Fibroblast of skin of left biceps (primary cell): Measurements from ENCODE around the gene SPAG4.

ENCODE experiments used
- DNase-seq, 2 experiments: peaks; one replicate each; pipeline ENCODE4 v3.0.0-alpha.2; 2013; ENCODE audit warnings: low read depth in 2 of 2

SPAG4 gene

GRCh38 chr20:35615667-35616464, at the start of gene SPAG4:
Gene SPAG4, plus strand, starts transcription at chr20:35615829. Its CDS starts 175 bp downstream, at chr20:35616004.
- DNase-seq: peak in 1 of 2 experiments; percentile 99

- no peak for DNase-seq
Observed at GRCh38 chr20:35568645-35569044, 47.0 kb upstream of the SPAG4 start.

GRCh38 chr20:35571555-35571954, 44.1 kb upstream of the SPAG4 start:
- DNase-seq: no peak

GRCh38 chr20:35572838-35573237, 42.8 kb upstream of the SPAG4 start:
- DNase-seq: no peak

GRCh38 chr20:35575958-35576357, 39.7 kb upstream of the SPAG4 start:
- DNase-seq: no peak

GRCh38 chr20:35576816-35577215, 38.8 kb upstream of the SPAG4 start:
- no peak for DNase-seq

- DNase-seq: no peak
Observed at GRCh38 chr20:35578469-35578868, 37.2 kb upstream of the SPAG4 start.

GRCh38 chr20:35579196-35579595, 36.4 kb upstream of the SPAG4 start:
- DNase-seq: no peak

GRCh38 chr20:35582131-35582530, 33.5 kb upstream of the SPAG4 start:
- no peak for DNase-seq

- DNase-seq: no peak
Observed at GRCh38 chr20:35582741-35583404, 32.8 kb upstream of the SPAG4 start.

- no peak for DNase-seq
Observed at GRCh38 chr20:35583636-35584560, 31.7 kb upstream of the SPAG4 start.

GRCh38 chr20:35586751-35587425, 28.7 kb upstream of the SPAG4 start:
- no peak for DNase-seq

GRCh38 chr20:35587436-35587835, 28.2 kb upstream of the SPAG4 start:
- DNase-seq: no peak

- DNase-seq: no peak
Observed at GRCh38 chr20:35588397-35588796, 27.2 kb upstream of the SPAG4 start.

GRCh38 chr20:35592339-35592974, 23.2 kb upstream of the SPAG4 start:
- no peak for DNase-seq

GRCh38 chr20:35595456-35595855, 20.2 kb upstream of the SPAG4 start:
- DNase-seq: no peak

- DNase-seq: no peak
Observed at GRCh38 chr20:35595901-35596300, 19.7 kb upstream of the SPAG4 start.

- DNase-seq: no peak
Observed at GRCh38 chr20:35597186-35597585, 18.4 kb upstream of the SPAG4 start.

GRCh38 chr20:35598476-35598875, 17.2 kb upstream of the SPAG4 start:
- DNase-seq: no peak

- DNase-seq: no peak
Observed at GRCh38 chr20:35598899-35599775, 16.5 kb upstream of the SPAG4 start.
